GM12801 (cell line): ENCODE results near the gene OR5M11.

ENCODE experiments used
- CTCF ChIP-seq: IDR thresholded peaks from one replicate; pipeline ENCODE4 v1.5.1; 2011; ENCODE audit warnings: control low read depth; ENCODE audit not compliant: insufficient read length; ENCODE audit errors: extremely low read depth

Gene OR5M11

GRCh38 chr11:56513280-56513679, 29.8 kb downstream of the OR5M11 start:
- TF ChIP-seq CTCF, result no peak

- no peak for TF ChIP-seq CTCF
Observed at GRCh38 chr11:56509439-56509838, 33.6 kb downstream of the OR5M11 start.

- TF ChIP-seq CTCF, result no peak
Observed at GRCh38 chr11:56497010-56497409, 46.0 kb downstream of the OR5M11 start.

- no peak for TF ChIP-seq CTCF
Observed at GRCh38 chr11:56495117-56495516, 47.9 kb downstream of the OR5M11 start.
